Activated naive CD4-positive, alpha-beta T cell treated with anti-CD3 and anti-CD28 coated beads, Interleukin-2, amount 50 U/mL, for 16 hours (primary cell): ENCODE data around the gene DNAH17.

Source experiments
- DNase-seq: peaks from one replicate; pipeline ENCODE4 v3.0.0-alpha.2; 2020

Gene DNAH17

DNA sequence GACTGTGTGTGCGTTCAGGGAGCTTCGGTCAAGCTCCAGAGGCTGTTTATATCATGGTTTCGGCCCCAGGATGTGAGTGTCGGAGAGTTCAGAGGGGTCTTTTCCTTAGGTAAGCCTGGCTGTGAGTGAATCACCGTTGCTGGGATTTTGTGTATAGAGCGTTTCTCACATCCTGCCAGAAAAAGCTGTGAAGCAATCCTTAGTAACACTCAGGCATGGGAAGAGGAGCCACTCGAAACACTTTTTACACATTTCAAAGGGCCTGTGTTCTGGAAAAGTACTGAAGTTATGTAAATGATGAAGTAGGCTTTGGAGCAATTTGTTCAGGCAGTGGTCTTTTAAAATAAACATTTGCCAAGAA, 198.1 kb downstream of the DNAH17 start:
- DNase-seq, result no peak

DNA sequence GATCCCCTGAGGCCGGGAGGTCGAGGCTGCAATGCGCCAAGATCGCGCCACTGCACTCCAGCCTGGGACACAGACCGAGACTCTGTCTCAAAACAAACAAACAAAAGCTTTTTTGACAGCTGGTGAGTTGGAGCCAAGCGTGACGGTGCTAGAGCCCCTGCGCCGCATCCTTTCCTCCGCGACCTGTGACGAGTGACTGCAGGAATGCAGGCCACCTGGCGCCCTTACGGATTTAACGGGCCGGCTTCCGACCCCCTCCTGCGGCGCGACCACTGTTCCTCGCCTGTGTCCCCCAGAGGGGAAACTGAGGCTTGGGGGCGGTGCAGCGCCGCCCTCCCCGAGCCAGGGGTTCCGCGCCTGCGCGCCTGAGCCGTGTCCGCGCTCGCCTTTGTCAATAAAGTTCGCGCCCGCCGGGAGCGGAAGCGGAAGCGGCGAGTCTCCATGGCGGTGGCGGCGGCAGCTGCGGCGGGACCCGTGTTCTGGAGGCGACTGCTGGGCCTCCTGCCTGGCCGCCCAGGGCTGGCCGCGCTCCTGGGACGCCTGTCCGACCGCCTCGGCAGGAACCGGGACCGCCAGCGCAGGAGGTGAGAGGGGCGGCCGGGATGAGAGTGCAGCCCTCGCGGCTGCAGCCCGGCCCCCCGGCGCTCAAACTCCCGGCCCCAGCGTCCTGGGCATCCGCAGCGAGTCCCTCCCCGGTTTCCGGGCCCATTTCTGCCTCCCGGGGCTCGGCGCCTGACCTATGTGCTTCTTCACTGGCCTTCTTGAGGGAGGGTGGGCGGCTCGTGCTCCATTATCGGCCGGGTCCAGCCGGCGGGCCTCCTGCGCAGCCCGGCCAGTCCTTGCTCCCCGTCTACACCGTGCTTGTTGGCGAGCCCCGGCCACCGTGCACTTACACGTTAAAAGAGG, 198.7 kb downstream of the DNAH17 start, which contains the start of gene PGS1:
PGS1 (plus strand) TSS at position 425 of the 906 bp plus-strand sequence; CDS start at position 442, 17 bp downstream.
- peak; percentile 83 for DNase-seq

DNA sequence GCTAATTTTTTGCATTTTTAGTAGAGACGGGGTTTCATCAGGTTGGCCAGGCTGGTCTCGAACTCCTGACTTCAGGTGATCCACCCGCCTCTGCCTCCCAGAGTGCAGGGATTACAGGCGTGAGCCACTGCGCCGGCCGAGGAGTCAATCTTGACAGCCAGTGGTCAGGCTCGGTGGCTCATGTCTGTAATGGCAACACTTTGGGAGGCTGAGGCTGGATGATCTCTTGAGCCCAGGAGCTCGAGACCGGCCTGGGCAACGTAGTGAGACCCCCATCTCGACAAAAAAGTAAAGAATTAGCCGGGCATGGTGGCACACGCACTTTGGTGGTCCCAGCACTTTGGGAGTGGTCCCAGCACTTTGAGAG, 199.4 kb downstream of the DNAH17 start:
- no peak for DNase-seq

DNA sequence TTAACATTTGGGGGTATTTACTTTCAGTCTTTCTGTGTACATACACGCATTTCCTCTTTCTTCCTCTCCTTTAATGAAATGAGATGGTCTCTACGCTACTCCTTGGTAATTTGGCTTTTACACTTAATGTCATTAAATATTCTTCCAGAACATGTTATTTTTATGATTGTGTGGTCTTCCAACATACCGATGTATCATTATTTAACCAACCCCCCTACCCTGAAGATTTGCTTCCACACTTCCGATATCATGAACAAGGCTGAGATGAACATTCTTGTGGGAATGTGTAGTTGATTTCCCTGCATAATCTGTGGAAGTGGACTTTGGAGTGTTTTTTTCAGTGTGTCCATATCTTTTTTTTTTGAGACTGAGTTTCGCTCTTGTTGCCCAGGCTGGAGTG, 201.0 kb downstream of the DNAH17 start:
- DNase-seq, result no peak

DNA sequence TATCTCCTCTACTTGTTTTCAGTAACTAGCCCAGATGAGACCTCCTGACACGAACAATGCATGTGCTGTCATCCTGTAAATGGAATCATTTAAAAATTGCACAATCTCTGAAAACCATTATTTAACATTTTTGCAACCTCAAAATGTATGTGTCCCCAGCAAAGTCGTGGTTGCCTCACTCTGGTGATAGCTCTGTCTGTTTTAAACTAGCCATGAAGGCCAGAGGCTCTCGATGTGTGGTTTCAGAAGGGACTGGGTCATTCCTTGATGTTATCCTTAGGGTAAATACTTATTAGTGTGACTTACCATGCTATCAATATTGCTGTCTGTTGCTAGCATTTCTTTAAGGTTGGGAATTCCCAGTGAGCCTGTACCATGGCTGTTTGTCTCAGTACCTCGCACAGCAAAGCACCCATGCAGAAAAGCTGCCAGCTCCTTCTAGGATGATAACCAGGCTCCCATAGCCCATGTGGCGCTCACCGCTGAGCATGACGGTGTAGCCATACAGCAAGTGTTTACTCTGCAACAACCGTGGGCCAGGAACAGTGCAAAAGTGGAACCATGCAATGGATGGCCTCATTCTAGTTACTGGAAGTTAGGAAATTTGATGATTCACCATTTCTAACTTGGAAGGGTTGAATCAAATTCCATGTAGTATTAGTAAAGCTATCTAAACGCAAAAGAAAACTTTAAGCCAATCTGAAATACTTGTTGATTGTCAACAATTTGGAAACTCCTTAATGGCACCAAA, 201.6 kb downstream of the DNAH17 start:
- DNase-seq, result no peak

DNA sequence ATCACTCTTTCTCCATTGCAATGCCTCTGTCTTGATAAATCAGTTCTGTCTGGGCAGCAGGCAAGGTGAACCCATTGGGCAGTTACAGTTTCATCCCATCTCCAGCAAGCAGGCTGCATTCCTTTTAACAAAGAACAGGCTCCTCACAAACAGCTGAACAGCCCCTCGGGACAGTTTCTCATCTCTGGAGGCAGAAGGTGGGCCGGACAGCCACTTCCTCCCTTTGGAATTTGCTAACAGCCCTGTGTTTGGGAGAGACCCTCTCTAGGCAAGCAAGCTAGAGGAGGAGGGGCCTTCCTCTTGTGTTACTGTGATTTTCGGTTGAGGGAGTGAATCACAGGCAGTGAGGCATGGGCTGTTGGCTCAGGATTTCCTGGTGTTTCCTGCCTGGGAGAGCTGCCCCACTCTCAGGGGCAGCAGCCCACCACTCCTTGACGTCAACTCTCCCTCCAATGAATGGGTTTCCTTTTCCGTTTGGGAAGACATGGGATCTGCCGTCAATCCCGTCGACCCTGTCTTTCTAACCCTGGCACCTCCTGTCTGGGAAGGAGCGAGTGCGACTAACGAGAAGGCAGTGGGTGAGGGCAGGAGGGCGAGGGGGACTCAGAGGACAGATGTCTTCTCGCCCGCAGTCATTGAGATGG, 202.4 kb downstream of the DNAH17 start:
- DNase-seq, result no peak

DNA sequence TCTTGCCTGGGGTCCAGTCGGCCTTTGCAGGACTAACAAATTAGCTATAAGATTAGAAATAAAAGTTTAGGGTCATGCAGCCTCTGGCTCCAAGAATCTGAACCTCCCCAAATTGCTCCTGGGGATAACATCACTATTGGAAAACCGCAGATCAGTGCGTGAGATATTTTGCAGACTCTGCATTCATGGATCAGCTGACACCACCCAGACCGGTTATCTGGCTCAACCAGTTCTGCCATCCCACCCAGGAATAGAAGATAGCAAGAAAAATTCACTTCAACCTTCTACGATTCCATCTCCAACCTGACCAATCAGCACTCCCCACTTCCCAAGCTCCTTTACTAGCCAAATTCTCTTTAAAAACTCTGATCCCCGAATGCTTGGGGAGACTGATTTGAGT, 203.0 kb downstream of the DNAH17 start:
- DNase-seq, result no peak
